ENCODE results near the gene AKAP8.
A peak's percentile ranks its signal among the peaks of the same experiment; 100 is the strongest.

The AKAP8 gene

GRCh38 chr19:15390814-15391213, 11.2 kb upstream of the AKAP8 start:
- no peak for TF ChIP-seq TEAD4 (IDR thresholded peaks at IDR 0.05)
- TF ChIP-seq ZBTB7A (IDR thresholded peaks at IDR 0.05; ENCODE audit: low read depth) = no peak
- TF ChIP-seq CEBPB (IDR thresholded peaks at IDR 0.05) = no peak
- TF ChIP-seq REST (IDR thresholded peaks at IDR 0.05; ENCODE audit: low read depth) = no peak

DNA sequence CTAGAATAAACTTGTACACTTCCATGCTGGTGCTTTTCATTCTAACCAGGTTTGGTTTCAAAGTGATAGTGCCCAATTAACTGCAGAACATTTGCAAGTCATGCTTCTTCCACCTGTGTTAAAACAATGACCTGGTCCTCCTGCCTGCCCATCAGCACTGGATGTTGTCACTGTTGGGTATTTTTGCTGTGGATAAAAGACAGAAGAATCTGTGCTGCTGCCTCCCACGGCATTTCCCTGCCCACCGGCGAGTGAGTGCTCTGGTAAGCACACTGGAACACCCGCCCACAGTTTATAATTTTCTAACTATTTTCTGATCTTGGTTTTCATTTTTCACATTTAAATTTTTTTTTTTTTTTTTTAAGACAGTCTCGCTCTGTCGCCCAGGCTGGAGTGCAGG, 2.3 kb upstream of the AKAP8 start:
- TF ChIP-seq TEAD4 (IDR thresholded peaks at IDR 0.05) (no peak), EP300 (IDR thresholded peaks at IDR 0.05; ENCODE audit: borderline replicate concordance) (no peak), CEBPB (IDR thresholded peaks at IDR 0.05) (no peak), YY1 (IDR thresholded peaks at IDR 0.05; ENCODE audit: low read depth) (no peak), TCF12 (IDR thresholded peaks at IDR 0.05; ENCODE audit: low read depth) (no peak), NFIC (IDR thresholded peaks at IDR 0.05) (no peak), REST (IDR thresholded peaks at IDR 0.05; ENCODE audit: low read depth) (no peak), EGR1 (IDR thresholded peaks at IDR 0.05) (no peak), FOXM1 (IDR thresholded peaks at IDR 0.05; ENCODE audit: borderline replicate concordance, low read depth) (no peak), ZBTB7A (IDR thresholded peaks at IDR 0.05; ENCODE audit: low read depth) (no peak), TAF1 (IDR thresholded peaks at IDR 0.05; ENCODE audit: low read depth) (no peak), RAD21 (IDR thresholded peaks at IDR 0.05; ENCODE audit: low read depth) (no peak), CREB1 (IDR thresholded peaks at IDR 0.05; ENCODE audit: low read depth) (no peak)
- TF ChIP-seq, protein P1, sequence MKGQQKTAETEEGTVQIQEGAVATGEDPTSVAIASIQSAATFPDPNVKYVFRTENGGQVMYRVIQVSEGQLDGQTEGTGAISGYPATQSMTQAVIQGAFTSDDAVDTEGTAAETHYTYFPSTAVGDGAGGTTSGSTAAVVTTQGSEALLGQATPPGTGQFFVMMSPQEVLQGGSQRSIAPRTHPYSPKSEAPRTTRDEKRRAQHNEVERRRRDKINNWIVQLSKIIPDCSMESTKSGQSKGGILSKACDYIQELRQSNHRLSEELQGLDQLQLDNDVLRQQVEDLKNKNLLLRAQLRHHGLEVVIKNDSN (IDR thresholded peaks at IDR 0.05) = no peak
- TF ChIP-seq, protein P2, sequence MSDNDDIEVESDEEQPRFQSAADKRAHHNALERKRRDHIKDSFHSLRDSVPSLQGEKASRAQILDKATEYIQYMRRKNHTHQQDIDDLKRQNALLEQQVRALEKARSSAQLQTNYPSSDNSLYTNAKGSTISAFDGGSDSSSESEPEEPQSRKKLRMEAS (IDR thresholded peaks at IDR 0.05) = no peak

DNA sequence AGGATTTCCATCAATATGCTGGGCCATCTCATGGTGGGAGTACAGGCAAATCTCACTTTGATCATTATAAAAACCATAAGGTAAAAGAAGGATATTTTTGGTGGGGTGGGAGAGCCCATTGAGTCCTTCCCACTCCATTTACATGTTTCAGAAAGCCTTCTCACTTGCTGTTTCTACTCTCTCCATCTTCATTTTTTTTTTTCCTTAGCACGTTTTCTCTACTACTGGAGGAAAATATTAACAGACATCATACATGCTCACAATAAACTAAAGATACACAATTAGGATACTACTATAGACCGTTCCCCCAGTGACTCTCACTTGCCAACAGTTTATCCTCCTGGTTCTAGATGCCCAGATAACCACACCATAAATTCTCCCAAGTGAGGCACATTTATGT, 1.8 kb upstream of the AKAP8 start:
- no peak for TF ChIP-seq CEBPB (IDR thresholded peaks at IDR 0.05)
- no peak for TF ChIP-seq TCF12 (IDR thresholded peaks at IDR 0.05; ENCODE audit: low read depth)
- TF ChIP-seq, protein P1 (IDR thresholded peaks at IDR 0.05) = no peak
- TF ChIP-seq EP300 (IDR thresholded peaks at IDR 0.05; ENCODE audit: borderline replicate concordance) = no peak
- TF ChIP-seq REST (IDR thresholded peaks at IDR 0.05; ENCODE audit: low read depth) = no peak
- no peak for TF ChIP-seq EGR1 (IDR thresholded peaks at IDR 0.05)
- no peak for TF ChIP-seq FOXM1 (IDR thresholded peaks at IDR 0.05; ENCODE audit: borderline replicate concordance, low read depth)
- TF ChIP-seq RAD21 (IDR thresholded peaks at IDR 0.05; ENCODE audit: low read depth) = no peak
- TF ChIP-seq NFIC (IDR thresholded peaks at IDR 0.05) = no peak
- TF ChIP-seq, protein P2 (IDR thresholded peaks at IDR 0.05) = no peak
- TF ChIP-seq YY1 (IDR thresholded peaks at IDR 0.05; ENCODE audit: low read depth) = no peak
- TF ChIP-seq ZBTB7A (IDR thresholded peaks at IDR 0.05; ENCODE audit: low read depth) = no peak
- no peak for TF ChIP-seq TEAD4 (IDR thresholded peaks at IDR 0.05)
- no peak for TF ChIP-seq CREB1 (IDR thresholded peaks at IDR 0.05; ENCODE audit: low read depth)
- TF ChIP-seq TAF1 (IDR thresholded peaks at IDR 0.05; ENCODE audit: low read depth) = no peak

DNA sequence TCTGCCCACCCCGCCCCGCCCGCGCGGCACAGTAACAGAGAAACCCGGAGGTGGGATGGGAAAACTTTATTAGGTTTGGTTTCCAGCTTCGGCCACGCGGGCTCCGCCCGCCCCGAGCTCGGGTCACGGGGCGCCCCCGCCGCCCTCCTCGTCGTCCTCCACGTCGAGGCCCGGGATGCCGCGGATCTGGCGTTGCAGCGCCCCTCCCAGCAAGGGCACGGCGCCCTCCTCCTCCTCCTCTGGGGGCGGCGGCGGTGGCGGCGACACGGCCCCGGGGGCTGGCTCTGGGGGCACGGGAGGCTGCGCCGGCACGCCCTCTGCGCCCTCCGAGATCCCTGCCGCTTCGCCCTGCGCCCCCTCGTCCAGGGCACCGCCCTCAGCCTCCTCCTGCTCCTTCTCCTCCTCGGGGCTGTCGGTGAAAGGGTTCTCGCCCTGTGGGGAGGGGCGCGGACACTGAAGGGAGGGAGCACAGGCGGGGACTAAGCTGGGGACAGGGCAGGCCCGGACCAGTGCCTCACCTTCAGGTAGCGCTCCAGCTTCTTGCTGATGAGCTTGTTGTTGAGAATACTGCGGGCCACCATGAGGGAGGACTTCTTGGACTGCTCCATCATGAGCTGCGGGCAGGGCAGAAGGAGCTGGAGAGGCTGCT, 536 bp upstream of the AKAP8 start:
- TF ChIP-seq ZBTB7A (IDR thresholded peaks at IDR 0.05; ENCODE audit: low read depth) (peak; percentile 66; the same call in 1 of the 2 replicates), CREB1 (IDR thresholded peaks at IDR 0.05; ENCODE audit: low read depth) (no peak), EP300 (IDR thresholded peaks at IDR 0.05; ENCODE audit: borderline replicate concordance) (peak; percentile 33; the same call in 1 of the 2 replicates), EGR1 (IDR thresholded peaks at IDR 0.05) (peak; percentile 42; the same call in 1 of the 2 replicates)
- TF ChIP-seq, protein P1 (IDR thresholded peaks at IDR 0.05) = peak; percentile 47; the same call in 1 of the 2 replicates
- TF ChIP-seq, protein P2 (IDR thresholded peaks at IDR 0.05) = peak; percentile 20; the same call in 1 of the 2 replicates

Measured in Ishikawa (cell line).